Kidney tubule cell (primary cell): ENCODE data around the gene SLC25A10.

Experiments used
- DNase-seq: peaks from one replicate; pipeline ENCODE4 v3.0.0-alpha.2; 2018; ENCODE audit warnings: low spot score

The SLC25A10 gene

GRCh38 chr17:81711814-81712467 lies at the start of gene SLC25A10:
TSS of gene SLC25A10 (plus strand) at chr17:81712284. CDS start at chr17:81712427, 143 bp downstream.
- DNase-seq = peak; percentile 95

- DNase-seq = no peak
Observed at GRCh38 chr17:81664051-81664470, 48.0 kb upstream of the SLC25A10 start.

GRCh38 chr17:81665205-81666091 lies 46.6 kb upstream of the SLC25A10 start:
- peak; percentile 55 for DNase-seq

- DNase-seq = no peak
Observed at GRCh38 chr17:81666092-81666341, 46.1 kb upstream of the SLC25A10 start.

- peak; percentile 96 for DNase-seq
Observed at GRCh38 chr17:81666342-81667191, 45.5 kb upstream of the SLC25A10 start, which contains the start of the genes CCDC137 and OXLD1. TSS of gene CCDC137 (plus strand) at chr17:81666737. CDS start at chr17:81666767, 30 bp downstream. TSS of gene OXLD1 (minus strand) at chr17:81666605. CDS start at chr17:81666577, 28 bp downstream.

- DNase-seq = no peak
Observed at GRCh38 chr17:81667754-81668153, 44.3 kb upstream of the SLC25A10 start.

GRCh38 chr17:81672504-81672903 lies 39.6 kb upstream of the SLC25A10 start:
- no peak for DNase-seq

- DNase-seq = no peak
Observed at GRCh38 chr17:81672954-81673353, 39.1 kb upstream of the SLC25A10 start.

- DNase-seq = no peak
Observed at GRCh38 chr17:81673561-81674258, 38.4 kb upstream of the SLC25A10 start.

GRCh38 chr17:81675515-81676221 lies 36.4 kb upstream of the SLC25A10 start:
- peak; percentile 50 for DNase-seq

- DNase-seq = no peak
Observed at GRCh38 chr17:81676906-81677305, 35.2 kb upstream of the SLC25A10 start.

GRCh38 chr17:81680150-81680549 lies 31.9 kb upstream of the SLC25A10 start:
- no peak for DNase-seq

- peak; percentile 89 for DNase-seq
Observed at GRCh38 chr17:81681672-81682071, 30.4 kb upstream of the SLC25A10 start.

GRCh38 chr17:81682565-81683207 lies 29.4 kb upstream of the SLC25A10 start:
- DNase-seq = peak; percentile 10

- DNase-seq = no peak
Observed at GRCh38 chr17:81683208-81683583, 28.9 kb upstream of the SLC25A10 start.

GRCh38 chr17:81683584-81684441 lies 28.3 kb upstream of the SLC25A10 start, which contains the start of the genes ARL16 and HGS:
TSS of gene ARL16 (minus strand) at chr17:81683797. CDS start at chr17:81683753, 44 bp downstream.
TSS of gene HGS (plus strand) at chr17:81684011. CDS start at chr17:81684067, 56 bp downstream.
- peak; percentile 100 for DNase-seq

GRCh38 chr17:81684442-81684911 lies 27.6 kb upstream of the SLC25A10 start:
- DNase-seq = no peak

- DNase-seq = peak; percentile 96
Observed at GRCh38 chr17:81685108-81685507, 27.0 kb upstream of the SLC25A10 start.

- DNase-seq = no peak
Observed at GRCh38 chr17:81686614-81687013, 25.5 kb upstream of the SLC25A10 start.
